HAP-1 (cell line): ENCODE data around the gene ZNF415.
"Not testable (repeated sequence)": the region's sequence is repeated elsewhere in the genome, so short reads cannot be mapped to it uniquely, and the experiment has no call there.

Source experiments
- DNase-seq, 2 experiments: peaks; one replicate each; pipeline ENCODE4 v3.0.0-alpha.2; 2016 to 2020; ENCODE audit warnings: low spot score in 2 of 2
- H3K27me3 ChIP-seq: fragments of 250-450 bp; sonication (Bioruptor Pico); 2 replicates; pipeline ENCODE4 v1.5.1; 2020; ENCODE audit warnings: low read depth, mild to moderate bottlenecking, moderate library complexity
- H3K36me3 ChIP-seq: fragments of 250-450 bp; sonication (Bioruptor Pico); replicated peaks from 2 replicates; pipeline ENCODE4 v1.5.1; 2020; ENCODE audit warnings: mild to moderate bottlenecking
- H3K4me1 ChIP-seq: fragments of 250-450 bp; sonication (Bioruptor Pico); 2 replicates; pipeline ENCODE4 v1.5.1; 2020; ENCODE audit warnings: mild to moderate bottlenecking
- H3K4me3 ChIP-seq: fragments of 250-450 bp; sonication (Bioruptor Pico); 2 replicates; pipeline ENCODE4 v1.5.1; 2020; ENCODE audit warnings: mild to moderate bottlenecking, moderate library complexity
- H3K9me3 ChIP-seq: fragments of 250-450 bp; sonication (Bioruptor Pico); 2 replicates; pipeline ENCODE4 v1.5.1; 2020; ENCODE audit warnings: mild to moderate bottlenecking, moderate library complexity
- in situ Hi-C: fragments of 300-500 bp; cut with MboI; formaldehyde crosslinking; loops from 3 replicates; pipeline ENCODE4 v1.14.3; 2020; ENCODE audit warnings: low sequenced_read_pairs, inconsistent platforms, mixed read lengths

Gene ZNF415

GRCh38 chr19:53131085-53131590 lies 1.6 kb downstream of the ZNF415 start:
- Histone ChIP-seq H3K4me3 (no peak overlapping the region), H3K27me3 (no peaks in the 10 kb centered on the region), H3K9me3 (no peaks in the 10 kb centered on the region), H3K4me1 (no peaks in the 10 kb centered on the region), H3K36me3 (no peaks in the 10 kb centered on the region)
- in situ Hi-C loops, result no loop called here
- DNase-seq, result no peak

GRCh38 chr19:53130506-53130905 lies 2.2 kb downstream of the ZNF415 start:
- Histone ChIP-seq H3K36me3 (no peaks in the 10 kb centered on the region), H3K27me3 (no peaks in the 10 kb centered on the region), H3K9me3 (no peaks in the 10 kb centered on the region), H3K4me1 (no peaks in the 10 kb centered on the region), H3K4me3 (no peak overlapping the region)
- in situ Hi-C loops, result no loop called here
- DNase-seq, result no peak

- H3K9me3 ChIP-seq, in situ Hi-C loops, H3K4me3 ChIP-seq, H3K4me1 ChIP-seq, H3K36me3 ChIP-seq, DNase-seq, H3K27me3 ChIP-seq: not testable (repeated sequence)
Observed at GRCh38 chr19:53126733-53127526, 5.8 kb downstream of the ZNF415 start.

- no peaks in the 10 kb centered on the region for H3K27me3 ChIP-seq
- no peaks in the 10 kb centered on the region for H3K9me3 ChIP-seq
- no peaks in the 10 kb centered on the region for H3K36me3 ChIP-seq
- H3K4me1 ChIP-seq, result no peaks in the 10 kb centered on the region
- in situ Hi-C loops, result no loop called here
- no peak overlapping the region for H3K4me3 ChIP-seq
- no peak for DNase-seq
Observed at GRCh38 chr19:53123400-53123799, 9.3 kb downstream of the ZNF415 start.

- Histone ChIP-seq H3K36me3 (no peaks in the 10 kb centered on the region), H3K9me3 (no peaks in the 10 kb centered on the region; the same call in 1 of the 2 replicates), H3K4me3 (no peak overlapping the region), H3K4me1 (no peaks in the 10 kb centered on the region), H3K27me3 (no peaks in the 10 kb centered on the region)
- in situ Hi-C loops, result no loop called here
- no peak for DNase-seq
Observed at GRCh38 chr19:53112286-53112685, 20.4 kb downstream of the ZNF415 start.

GRCh38 chr19:53109527-53109926 lies 23.2 kb downstream of the ZNF415 start:
- Histone ChIP-seq H3K4me1 (no peaks in the 10 kb centered on the region), H3K27me3 (no peaks in the 10 kb centered on the region), H3K9me3 (no peaks in the 10 kb centered on the region; the same call in 1 of the 2 replicates), H3K4me3 (no peak overlapping the region), H3K36me3 (no peaks in the 10 kb centered on the region)
- in situ Hi-C loops, result no loop called here
- DNase-seq, result no peak

- H3K27me3 ChIP-seq, result no peaks in the 10 kb centered on the region
- peak; percentile 87 to 99 for DNase-seq
- peak within 1 kb of the TSS; percentile 89 for H3K4me3 ChIP-seq
- no peaks in the 10 kb centered on the region; the same call in 1 of the 2 replicates for H3K36me3 ChIP-seq
- in situ Hi-C loops, result no loop called here
- no peaks in the 10 kb centered on the region for H3K9me3 ChIP-seq
- no peaks in the 10 kb centered on the region for H3K4me1 ChIP-seq
Observed at GRCh38 chr19:53103234-53104203, 29.2 kb downstream of the ZNF415 start, which contains the start of gene ZNF160. TSS of gene ZNF160 (minus strand) at chr19:53103422. CDS start at chr19:53086276, 17,146 bp downstream.

- peak in 1 of 2 experiments; percentile 37 for DNase-seq
- no peaks in the 10 kb centered on the region for H3K27me3 ChIP-seq
- in situ Hi-C loops, result no loop called here
Observed at GRCh38 chr19:53102756-53103233, 29.9 kb downstream of the ZNF415 start.

GRCh38 chr19:53102206-53102755 lies 30.4 kb downstream of the ZNF415 start:
- DNase-seq, result peak in 1 of 2 experiments; percentile 9
- H3K9me3 ChIP-seq, result no peaks in the 10 kb centered on the region
- in situ Hi-C loops, result no loop called here
- H3K27me3 ChIP-seq, result no peaks in the 10 kb centered on the region
- peak overlapping the region; percentile 89 for H3K4me3 ChIP-seq
- H3K4me1 ChIP-seq, result no peaks in the 10 kb centered on the region
- no peaks in the 10 kb centered on the region; the same call in 1 of the 2 replicates for H3K36me3 ChIP-seq

More at GRCh38 chr19:53102756-53103233, 29.9 kb downstream of the ZNF415 start:
- Histone ChIP-seq H3K4me1 (no peaks in the 10 kb centered on the region), H3K9me3 (no peaks in the 10 kb centered on the region), H3K36me3 (no peaks in the 10 kb centered on the region; the same call in 1 of the 2 replicates), H3K4me3 (peak overlapping the region; percentile 89)

GRCh38 chr19:53101518-53101917 lies 31.2 kb downstream of the ZNF415 start:
- no peak overlapping the region for H3K4me3 ChIP-seq

GRCh38 chr19:53098570-53098969 lies 34.1 kb downstream of the ZNF415 start:
- H3K4me3 ChIP-seq, in situ Hi-C loops, H3K9me3 ChIP-seq, H3K27me3 ChIP-seq, DNase-seq, H3K36me3 ChIP-seq, H3K4me1 ChIP-seq: not testable (repeated sequence)

More at GRCh38 chr19:53101518-53101917, 31.2 kb downstream of the ZNF415 start:
- Histone ChIP-seq H3K36me3 (no peaks in the 10 kb centered on the region; the same call in 1 of the 2 replicates), H3K4me1 (no peaks in the 10 kb centered on the region), H3K27me3 (no peaks in the 10 kb centered on the region), H3K9me3 (no peaks in the 10 kb centered on the region)
- no peak for DNase-seq
- in situ Hi-C loops, result no loop called here

- H3K9me3 ChIP-seq, H3K27me3 ChIP-seq, H3K4me3 ChIP-seq, H3K4me1 ChIP-seq, in situ Hi-C loops, DNase-seq, H3K36me3 ChIP-seq: not testable (repeated sequence)
Observed at GRCh38 chr19:53096982-53097690, 35.6 kb downstream of the ZNF415 start.

GRCh38 chr19:53096579-53096978 lies 36.1 kb downstream of the ZNF415 start:
- DNase-seq, H3K27me3 ChIP-seq, H3K9me3 ChIP-seq, H3K4me3 ChIP-seq, H3K36me3 ChIP-seq, in situ Hi-C loops, H3K4me1 ChIP-seq: not testable (repeated sequence)
